OCI-LY3 (cell line): ENCODE measurements around the gene REC114.

Experiments used
- CTCF ChIP-seq: fragments of 200-600, 300-600 bp; sonication (generic); IDR thresholded peaks from 2 replicates; pipeline ENCODE4 v1.5.1; 2014; ENCODE audit warnings: antibody characterized with exemption, low read length, low read depth
- EZH2phosphoT487 ChIP-seq: fragments of 200-600 bp; shearing (Covaris generic); IDR thresholded peaks from 2 replicates; pipeline ENCODE4 v1.6.1; 2018; ENCODE audit warnings: antibody characterized with exemption, mixed run types, low read depth

GRCh38 chr15:73555080-73555479 lies 112.1 kb downstream of the REC114 start:
- TF ChIP-seq CTCF (no peak), EZH2phosphoT487 (no peak)
